ENCODE measurements around the gene CHD2.
"Not testable (repeated sequence)": the region's sequence is repeated elsewhere in the genome, so short reads cannot be mapped to it uniquely, and the experiment has no call there.

Gene CHD2

DNA sequence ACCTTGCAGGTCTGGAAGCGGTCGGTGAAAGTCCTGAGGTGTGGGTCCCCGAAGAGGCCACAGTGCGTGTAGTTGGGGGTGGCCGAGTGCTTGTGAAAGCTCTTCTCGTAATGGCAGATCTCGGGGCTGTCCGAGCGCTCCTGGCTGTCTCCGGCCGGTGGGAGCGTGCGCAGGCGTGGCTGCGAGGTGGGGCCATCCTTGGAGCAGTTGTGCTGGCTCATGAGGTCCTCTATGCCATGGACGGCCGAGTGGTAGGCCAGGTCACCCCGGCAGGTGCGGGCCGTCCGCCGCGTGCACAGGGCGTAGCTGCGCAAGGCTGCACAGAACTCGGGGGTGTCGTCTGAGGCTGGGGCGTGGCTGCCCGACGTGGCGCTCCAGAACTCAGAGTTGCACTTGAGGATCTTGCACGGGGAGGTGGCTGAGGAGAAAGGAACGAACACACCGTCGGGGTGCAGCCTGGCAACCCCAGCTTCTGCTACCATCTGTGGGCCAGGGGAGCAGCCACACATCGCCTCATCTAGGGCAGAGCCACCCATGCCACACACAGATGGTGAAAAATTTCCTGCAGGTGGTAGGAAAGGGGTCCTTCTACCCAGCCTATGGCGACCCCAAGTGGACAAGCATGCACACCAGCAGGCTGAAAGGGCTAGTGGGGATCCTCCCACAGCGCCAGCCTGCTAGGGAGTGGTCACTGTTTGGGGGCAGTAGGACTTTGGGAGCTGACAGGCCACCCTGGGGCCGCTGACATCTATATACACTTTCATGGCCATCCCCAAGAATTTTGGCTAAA, 152.2 kb downstream of the CHD2 start:
- peak in 1 of 2 donors; percentile 22 for DNase-seq

DNA sequence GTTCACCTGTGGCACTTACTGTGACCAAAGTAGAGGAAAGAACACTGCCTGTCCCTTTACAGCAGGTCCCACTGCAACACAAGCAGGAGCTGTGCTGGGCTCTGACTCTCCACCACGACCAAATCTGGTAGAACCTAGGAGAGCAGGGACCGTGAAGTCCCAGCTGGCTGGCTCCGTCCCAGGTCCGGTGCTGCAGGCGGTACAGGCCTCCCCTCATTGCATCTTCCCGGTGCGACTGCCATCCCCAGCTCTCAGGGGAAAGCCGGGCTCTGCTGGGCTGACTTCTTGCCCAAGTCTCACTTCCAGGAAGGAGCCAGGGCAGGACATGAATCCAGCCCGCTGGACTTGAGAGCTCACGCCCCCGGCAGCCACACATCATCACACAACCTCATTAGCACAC, 155.1 kb downstream of the CHD2 start:
- no peak for DNase-seq

DNA sequence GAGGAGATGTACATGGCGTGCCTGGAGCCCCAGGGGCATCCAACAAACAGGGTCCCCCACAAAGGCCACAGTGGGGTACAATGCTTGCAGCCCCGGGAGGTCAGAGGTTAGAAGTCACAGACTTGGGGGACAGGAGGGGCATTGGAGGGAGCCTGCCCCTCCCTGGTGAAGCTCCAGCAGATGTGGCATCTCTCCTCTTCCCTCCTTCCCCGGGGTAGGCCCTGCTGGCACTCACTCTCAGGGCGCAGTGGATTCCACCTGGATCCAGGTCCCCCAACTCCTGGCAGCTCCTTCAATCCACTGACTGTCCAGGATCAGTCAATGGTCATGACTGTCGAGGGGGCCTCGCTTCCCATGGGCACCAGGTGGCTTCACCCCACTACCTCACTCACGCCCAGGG, 156.7 kb downstream of the CHD2 start:
- DNase-seq: no peak

DNA sequence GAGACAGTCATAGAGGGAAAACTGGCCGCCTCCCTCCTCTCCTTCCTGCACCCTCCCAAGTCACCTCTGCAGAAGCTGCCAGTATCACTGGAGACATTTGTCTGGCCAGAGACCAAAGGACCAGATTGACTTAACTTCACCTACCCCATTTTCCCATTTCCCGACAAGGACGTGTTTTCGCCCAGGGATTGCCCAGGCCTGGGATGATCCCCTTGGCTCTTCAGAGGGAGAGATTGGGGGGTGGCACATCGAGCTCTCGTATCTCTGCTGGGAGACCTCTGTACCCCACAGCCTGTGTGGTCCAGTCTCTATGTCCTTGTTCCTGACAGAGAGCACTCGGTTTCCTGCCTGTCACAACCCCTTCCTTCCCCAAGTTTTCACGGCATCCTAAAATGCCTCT, 157.5 kb downstream of the CHD2 start:
- no peak for DNase-seq

DNA sequence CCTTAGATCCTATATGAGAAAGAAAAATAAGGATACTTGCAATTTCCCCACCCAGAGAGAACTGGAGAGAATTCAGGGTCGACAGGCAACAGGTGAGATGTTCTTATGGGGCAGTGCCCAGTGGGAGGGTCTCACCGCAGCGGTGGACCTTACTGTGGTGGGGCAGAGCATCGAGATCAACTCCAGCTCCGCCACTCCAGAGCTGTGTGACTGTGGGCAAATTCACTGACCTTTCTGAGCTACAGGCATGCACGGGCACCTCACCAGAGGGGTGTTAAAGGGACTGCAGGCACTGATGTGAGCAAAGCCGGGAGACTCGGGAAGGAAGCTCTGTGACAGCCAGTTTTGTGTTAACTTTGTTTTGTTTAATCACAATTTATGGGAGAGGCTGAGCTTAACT, 158.0 kb downstream of the CHD2 start:
- DNase-seq: no peak

DNA sequence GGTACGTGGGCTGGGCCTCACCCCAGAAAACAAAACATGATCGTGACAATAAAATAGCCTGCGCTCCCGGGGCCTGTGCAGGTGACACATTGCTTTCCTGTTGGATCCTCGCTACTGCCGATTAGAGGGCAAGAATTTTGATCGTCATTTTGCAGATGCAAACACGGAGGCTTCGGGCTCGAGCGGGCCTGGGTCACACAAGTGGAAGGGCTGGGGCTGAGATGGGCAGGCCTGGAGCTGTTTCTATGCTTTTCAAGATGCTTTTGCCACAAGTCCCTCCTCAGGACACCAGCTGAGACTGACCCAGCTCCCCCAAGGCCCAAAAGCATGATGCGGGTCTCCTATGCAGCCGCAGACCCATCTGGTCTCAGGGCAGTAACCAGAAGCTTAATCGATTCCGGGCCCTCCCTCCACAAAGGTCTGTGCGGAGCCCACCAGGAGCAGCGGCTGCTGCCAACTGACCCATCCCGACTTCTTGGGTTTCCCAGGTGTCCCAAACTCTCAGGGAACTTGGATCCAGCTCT, 158.8 kb downstream of the CHD2 start:
- DNase-seq: no peak

DNA sequence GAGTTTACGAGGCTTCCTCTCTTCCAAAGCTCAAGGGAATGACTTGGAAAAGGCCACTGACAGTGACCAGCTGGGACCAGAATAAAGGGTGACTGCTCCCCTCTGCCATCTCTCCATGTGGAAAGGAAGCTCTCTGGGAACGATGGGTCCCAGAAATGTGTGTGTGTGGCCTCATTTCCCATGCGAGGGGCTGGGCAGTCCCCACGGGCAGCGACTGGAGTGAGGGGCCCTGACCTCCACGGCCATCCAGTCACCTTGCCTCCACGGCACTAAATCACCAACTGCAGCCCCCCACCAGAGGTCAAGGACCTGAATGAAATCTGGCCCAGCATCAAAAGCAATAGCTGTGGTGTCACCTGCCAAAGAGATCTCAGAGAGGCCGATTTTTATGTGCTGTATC, 159.3 kb downstream of the CHD2 start:
- DNase-seq: no peak

DNA sequence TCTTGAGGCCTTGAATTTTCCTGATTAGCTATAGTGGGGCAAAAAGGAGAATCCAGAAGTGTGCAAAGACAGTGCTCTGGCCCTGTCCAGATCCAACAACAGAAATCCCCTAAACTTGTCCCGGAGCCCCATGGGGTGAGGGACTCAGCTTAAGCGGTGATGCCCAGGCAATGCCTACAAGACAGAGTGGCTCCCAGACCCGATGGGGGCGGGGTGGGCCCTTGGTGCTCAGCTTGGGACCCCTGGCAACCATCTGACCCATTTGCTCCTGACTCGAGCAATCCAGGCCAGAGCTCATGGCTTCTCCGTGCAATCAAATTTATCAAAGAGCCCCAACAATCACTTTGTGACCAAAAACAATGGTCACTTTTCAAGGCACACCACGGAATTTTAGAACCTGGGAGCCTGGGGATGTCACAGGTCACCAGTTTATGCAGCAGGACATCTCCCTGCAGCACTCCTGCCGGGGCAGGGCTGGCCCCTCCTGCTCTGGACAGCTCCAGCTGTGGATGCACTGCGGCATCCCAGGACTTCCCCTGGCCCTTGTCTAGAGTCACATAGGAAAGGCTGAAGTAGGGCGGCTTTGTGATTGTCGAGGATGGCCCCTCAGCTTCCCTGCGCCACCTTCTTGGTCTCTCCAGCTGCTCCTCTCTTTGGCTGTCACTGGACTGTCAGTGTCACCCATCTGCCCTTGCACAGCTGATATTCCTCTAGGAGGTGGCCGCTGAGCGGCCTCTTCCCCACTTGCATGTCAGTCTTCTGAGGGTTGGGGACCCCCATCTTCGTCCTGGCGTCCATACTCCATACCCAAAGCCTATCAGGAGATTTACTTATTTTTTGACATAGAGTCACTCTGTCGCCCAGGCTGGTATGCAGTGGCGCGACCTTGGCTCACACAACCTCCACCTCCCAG, 160.5 kb downstream of the CHD2 start:
- DNase-seq: no peak

DNA sequence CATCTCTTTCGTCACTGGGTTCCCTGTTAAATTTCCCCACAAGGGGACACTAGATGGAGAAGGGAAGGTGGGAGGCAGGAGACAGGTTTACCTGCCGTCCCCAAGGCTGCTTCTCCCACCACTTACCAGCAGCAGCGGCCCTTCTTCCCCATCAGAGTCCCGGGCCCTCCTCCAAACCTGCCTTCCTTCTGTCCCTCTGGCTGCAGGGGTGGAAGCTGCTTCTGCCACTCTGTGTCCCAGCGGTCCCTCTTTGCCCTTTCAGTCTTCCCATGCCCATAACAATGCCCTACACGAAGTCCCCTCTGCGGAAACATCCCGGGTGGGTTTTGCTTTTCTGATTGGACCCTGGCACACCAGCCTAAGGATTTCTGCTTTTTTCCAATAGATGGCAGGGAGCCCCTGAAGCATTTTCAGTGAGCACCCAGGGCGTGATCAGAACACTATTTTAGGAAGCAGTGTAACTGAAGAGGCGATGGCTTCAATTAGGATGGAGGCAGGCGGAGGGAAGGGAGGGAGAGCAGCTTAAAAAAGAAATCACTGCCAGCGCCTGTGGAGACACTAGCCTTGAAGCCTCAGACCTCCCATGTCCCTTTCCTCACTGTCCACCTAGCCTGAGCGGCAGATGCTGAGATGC, 162.6 kb downstream of the CHD2 start:
- DNase-seq: not testable (repeated sequence)

DNA sequence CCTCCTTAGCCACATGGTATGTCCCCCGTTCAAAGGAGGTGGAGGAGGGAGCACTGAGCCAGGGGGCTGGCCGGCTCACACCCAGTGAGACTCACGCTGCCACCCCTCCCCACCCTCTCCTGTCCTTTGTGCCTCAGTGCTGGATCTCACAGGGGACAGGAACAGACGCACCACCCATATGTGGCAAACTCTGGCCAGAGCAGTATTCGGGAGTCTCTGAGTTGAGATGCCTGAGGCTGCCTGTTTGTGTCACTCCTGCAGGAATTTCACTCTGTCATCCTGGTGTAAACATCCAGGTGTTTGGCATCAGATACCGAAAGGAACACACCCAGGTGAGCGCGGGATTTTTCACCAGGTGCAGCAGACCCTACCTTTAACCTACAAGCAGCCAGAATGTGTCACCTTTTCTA, 163.1 kb downstream of the CHD2 start:
- no peak for DNase-seq

DNA sequence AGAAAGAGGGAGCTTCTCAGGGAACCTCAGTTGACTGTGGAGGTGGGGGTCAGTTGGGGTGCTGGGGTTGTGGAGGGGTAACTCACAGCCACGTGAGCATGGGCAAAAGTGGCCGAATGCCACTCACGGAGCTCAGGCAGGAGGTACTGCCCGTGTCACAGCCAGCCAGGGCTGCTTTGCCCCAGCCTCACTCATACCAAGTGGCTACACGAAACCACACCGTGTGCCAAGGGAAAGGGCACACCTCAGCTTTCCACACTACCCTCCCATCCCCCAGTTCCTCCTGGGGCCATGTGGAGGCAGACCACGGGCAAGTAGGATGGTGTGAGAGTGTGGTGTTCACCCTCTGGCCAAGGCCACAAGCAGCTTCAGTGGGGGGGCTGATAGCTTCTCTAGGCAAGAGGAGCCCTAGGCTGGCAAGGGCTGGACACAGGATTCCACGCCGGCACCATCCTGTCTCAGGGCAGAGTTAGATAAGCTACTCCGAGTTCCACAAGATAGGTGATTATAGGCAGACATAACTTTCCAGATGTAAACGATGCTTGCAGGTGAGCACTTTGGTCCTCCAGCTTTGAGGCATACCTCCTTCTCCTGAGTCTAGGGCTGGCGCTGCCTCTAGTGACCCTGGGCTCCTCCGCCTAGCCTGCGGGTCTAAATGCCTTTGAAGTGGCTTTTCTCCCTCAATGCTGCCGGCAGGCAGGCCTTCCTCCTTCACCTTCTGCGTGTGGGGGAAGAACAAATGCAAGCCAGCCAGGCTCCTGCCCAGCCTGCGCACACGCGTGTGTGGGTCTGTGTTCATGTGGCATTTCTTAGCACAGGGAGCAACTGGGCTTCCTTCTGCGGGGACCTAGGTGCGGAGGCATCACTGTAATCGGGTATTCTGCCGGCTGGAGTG, 163.9 kb downstream of the CHD2 start:
- DNase-seq: no peak

DNA sequence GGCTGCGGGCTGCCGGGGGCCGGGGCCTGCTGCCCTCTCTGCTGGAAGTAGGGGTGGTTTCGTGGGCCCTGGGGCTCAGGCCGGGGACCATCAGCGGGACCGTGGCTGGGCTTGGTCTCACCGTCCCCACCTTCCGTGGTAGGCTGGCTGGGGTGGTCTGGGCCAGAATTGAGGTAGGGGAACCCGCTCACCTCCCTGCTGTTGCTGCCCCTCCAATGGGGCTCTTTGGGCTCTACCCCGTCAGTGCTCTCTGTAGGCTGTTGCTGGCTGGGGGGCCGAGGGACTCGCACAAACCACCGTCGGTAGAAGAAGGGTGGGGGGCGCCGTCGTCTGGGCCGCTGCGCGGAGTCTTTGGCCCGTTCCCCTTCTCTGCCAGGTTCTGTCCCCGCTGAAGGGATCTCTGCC, 165.5 kb downstream of the CHD2 start:
- DNase-seq: no peak

DNA sequence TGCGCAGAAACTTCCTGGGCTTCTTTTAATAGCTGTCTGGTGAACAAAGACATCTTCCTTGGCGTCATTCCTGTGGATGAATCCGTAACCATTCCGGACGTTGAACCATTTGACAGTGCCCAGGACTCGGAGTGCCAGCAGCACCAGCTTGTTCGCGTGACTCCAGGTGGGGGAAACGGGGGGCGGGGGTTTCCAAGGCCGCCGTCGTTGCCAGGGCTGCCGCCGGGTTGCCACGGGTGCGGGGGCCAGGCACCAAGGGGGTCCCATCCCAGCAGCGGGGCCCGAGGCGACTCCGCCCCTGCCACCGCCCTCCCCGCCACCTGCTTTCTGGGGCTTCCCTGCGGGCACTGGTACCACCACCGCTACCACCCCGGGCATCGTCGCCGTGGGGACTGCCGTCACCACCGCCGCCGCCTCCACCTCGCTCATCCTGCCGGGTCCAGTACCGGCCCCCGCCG, 166.1 kb downstream of the CHD2 start:
- no peak for DNase-seq

DNA sequence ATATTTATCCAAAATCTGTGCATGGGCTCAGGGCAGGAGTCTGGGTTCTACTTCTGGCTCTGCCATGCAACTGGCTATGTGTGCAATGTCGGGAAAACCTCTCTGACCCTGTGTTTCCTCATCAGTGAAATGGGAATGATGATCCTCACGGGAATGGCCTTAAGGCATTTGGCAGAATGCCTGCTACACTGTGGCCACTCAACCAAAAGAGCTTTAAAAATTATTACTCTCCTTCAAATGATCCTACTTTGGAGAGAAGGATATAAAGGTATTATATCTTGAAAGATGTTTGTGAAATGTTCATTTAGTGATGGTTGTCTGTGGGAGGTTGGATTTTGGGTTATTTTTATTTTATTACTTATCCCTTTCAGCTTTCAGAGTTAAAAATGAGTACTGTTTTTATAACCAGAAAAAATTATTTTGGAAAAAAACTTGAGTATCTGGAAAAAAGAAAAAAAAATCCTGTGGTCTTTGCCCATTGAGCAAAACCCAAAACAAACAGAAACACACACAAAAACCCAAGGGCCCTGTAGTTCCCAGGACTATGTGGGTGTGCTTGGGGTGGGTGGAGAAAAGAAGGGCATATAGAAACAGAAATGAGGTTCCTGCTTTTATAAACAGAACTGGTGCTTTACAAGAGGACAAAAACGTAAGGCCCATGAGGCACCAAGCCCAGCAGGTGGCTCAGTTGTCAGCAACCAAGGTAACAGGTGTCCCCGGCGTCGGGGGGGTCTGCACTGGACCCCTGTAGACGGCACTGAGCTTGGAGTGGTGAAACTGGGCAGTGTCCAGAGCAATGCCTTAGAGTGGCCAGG, 166.9 kb downstream of the CHD2 start:
- no peak for DNase-seq

DNA sequence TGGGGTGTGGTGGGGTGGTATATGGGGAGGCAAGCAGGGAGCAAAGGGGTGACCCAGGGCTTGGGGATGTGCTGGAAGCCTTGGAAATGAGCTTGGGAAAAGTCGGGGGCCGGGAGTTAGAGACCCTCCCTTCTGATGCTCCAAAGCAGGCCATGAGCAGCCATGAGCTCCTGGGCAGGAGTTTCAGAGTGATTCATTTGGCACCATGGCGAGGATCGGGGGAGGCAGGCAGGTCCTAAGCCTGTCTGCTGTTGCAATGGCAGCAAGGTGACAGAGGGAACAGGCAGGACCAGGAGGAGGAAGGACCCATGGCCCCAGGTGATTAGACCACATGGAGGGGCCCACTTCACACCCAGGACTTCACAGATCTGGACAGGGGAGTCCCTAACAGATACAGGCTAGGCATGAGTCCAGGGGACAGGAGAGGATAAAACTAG, 167.5 kb downstream of the CHD2 start:
- no peak for DNase-seq

DNA sequence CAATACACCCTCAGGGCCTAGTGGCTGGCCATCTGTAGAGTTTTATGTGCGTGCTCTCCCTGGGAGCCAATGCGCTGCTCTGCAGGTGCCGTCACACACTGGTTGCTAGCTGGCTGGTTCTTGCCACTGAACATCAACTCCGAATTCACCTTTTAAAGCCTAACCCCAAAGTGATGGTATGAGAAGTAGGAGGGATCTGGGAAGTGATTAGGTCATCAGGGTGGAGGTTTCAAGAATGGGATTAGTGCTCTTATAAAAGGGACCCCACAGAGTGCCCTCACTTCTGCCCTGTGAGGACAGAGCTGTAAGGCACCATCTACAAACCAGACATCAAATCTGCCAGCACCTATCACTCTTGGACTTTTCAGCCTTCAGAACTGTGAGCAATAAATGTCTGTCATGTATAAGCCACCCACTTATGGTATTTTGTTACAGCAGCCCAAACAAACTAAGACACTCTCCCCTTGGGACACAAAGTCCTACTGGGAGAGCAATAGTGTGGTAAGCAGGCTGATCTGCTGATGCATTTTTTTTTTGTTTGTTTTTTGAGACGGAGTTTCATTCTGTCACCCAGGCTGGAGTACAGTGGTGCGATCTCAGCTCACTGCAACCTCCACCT, 168.6 kb downstream of the CHD2 start:
- DNase-seq: no peak

DNA sequence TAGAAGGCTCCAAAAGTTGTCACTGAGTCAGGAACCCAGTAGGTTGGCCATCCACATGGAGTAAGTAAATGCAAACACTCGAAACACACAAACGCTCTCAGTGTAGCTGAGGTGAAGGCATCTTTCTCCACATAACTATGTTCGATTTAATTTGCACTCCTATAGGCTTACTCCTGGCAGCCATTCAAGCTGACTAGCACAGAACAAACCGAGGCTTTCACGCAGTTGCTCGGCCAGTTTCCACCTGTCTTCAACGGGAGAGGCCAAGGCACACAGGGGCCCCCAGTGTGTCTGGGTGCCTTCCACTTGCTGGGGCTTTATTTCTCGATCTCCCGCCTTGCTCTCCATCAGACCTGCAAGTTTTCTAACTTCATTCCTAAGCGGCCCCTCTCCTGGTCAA, 170.0 kb downstream of the CHD2 start:
- no peak for DNase-seq

DNA sequence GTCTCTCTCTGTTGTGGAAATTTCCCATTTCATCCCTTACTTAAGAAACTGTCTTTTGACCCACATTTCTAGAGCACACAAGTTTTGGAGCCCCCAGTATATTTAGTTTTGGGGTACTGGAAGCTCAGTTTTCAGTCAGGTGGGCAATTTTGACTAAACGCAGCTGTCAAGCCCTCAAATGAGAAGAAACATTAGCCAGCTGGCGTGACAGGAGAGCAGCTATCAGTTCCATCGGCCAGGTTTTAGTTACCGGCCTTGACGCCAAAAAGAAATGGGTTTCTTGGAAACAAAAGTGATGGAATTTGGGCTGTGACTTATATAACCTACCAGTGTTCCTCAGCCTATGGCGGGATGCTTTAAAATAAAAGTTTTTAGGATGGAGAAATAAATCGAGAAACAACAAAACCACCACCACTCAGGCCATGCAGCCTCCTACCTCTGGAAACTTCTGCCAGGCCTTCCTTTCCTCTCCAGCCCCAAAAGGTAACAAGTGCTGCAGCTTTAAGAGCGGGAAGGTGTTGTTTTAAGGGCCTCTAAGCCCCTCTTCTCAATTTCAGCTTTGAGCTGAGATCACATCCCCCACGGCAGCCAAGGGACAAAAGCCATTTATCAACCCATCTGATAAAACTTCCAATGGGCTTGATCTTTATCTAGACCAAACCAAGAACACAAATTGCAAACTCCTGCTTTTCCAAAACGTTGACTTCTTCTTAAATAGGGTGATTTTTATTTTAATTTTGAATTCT, 170.6 kb downstream of the CHD2 start:
- no peak for DNase-seq

DNA sequence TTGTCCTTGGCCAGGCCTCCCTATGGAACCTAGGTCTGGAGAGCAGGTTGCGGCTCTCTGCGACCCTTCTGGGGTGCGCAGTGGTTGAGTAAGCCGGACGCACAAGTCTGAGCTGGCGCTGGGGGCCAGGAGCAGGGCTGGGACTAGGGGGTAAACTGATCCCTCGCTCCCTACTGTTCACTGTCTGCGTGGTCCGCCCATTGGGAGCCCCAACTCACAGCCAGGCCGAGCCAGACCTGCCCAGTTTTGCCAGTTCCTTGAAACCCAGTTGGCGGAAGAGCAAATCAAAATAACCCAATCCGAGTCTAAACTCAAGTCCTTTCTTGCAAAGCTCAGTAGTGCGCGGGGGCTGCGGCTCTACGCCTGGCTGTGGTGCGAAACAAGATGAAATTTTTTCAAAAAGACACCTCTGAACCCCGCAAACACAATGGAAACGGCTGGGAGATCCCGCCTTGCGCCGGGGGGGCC, 171.4 kb downstream of the CHD2 start:
- DNase-seq: no peak

DNA sequence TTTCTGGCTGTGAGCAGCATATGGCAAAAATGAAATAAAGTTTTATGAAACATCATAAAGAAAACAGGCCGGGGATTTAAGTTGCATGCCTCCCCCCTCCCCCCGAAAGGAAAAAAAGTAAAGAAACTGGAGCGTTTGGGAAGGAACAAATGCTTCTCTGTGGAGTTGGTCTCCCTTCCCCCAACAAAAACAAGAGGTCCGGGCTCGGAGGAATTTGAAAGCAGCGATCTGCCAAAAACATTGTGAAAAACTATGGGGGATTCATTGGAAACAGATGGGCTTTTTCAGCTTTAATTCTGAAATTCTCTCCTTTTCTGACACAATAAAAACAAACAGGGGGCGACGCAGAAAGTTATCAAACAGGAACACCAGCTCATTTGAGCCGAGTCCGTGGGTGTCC, 171.9 kb downstream of the CHD2 start:
- DNase-seq: no peak
